Bone marrow (tissue), 2 donors: ENCODE data around the gene NTN1.

Experiments
- DNase-seq, 2 donors: peaks; one replicate each; lab custom pipeline; 2025; lab: John Stamatoyannopoulos, UW

Gene NTN1

DNA sequence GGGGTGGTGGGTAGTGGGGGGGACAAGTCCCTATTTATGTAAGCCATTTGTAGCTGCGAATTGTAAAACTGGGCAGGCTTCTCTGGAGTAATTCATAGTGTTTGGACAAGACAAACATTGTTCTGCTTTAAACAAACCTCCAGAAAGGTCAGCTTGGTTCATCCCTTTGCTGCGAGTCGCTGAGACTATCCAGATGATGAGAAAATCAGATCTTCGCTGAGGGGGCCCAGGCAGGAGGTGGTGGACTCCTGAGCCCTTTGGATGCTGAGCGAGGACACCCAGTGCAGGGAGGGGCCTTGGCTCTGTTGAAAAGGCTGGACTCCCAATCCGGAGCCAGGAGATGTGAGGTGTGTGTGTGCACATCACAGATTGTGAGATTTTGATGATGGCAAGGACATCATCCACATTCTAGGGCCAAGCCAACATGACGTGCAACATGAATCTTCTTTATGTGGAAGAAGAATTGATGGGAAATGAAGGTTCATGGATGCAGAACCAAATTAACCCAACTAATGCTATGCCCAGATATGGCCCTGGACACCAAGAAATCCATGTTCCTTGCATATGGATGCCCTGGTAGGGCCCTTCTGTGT, 15.0 kb upstream of the NTN1 start:
- no peak for DNase-seq

DNA sequence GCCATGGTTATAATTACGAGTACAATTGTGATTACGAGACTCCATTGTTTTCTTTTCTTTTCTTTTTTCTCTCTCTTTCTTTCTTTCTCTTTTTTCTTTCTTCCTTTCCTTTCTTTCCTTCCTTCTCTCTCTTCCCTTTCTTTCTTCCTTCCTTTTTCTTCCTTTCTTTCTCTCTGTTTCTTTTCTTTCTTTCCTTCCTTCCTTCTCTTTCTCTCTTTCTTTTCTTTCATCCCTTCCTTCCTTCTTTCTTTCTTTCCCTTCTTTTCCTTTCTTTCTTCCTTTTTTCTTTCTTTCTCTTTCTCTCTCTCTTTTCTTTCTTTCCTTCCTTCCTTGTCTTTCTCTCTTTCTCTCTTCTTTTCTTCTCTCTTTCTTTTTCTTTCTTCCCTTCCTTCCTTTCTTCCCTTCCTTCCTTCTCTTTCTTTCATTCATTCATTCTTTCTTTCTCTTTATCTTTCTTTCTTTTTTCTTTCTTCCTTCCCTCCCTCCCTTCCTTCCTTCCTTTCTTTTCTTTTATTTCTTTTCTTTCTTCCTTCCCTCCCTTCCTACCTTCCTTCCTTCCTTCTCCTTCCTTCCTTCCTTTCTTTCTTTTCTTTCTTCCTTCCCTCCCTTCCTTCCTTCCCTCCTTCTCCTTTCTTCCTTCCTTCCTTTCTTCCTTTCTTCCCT, 14.1 kb upstream of the NTN1 start:
- no peak for DNase-seq

- DNase-seq = no peak
These were observed 12.2 kb upstream of the NTN1 start for GRCh38 chr17:9009096-9009495.

- DNase-seq = no peak
These were observed 11.6 kb upstream of the NTN1 start for GRCh38 chr17:9009737-9010136.

- no peak for DNase-seq
These were observed 10.3 kb upstream of the NTN1 start for GRCh38 chr17:9011001-9011400.

DNA sequence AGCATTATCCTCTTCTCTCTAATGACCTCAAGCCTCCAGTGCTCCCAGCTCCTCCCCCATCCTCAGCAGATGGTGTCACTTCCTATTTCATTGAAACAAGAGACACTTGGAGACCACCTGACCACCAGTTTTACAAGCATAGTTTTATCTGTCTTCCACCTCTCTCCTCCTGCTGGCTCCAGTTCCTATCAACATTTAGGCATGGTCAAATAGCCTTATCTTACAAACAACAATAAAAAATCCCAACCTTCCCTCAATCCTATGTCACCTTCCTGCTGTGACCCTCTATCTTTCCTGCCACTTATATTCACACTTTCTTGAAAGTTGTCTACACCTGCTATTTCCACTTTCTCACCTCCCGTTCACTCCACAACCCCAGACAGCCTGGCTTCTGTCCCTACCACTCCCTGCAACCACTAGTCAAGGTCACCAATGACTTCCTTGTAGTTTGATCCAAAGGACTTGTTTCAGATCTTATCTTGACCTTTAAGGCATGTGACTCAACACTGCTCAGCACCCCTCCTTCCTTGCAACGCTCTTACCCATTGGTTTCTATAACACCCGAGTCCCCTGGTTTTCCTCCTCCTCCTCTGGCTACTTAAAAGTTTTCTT, 4.3 kb upstream of the NTN1 start:
- peak in 1 of 2 donors; percentile 68 for DNase-seq

DNA sequence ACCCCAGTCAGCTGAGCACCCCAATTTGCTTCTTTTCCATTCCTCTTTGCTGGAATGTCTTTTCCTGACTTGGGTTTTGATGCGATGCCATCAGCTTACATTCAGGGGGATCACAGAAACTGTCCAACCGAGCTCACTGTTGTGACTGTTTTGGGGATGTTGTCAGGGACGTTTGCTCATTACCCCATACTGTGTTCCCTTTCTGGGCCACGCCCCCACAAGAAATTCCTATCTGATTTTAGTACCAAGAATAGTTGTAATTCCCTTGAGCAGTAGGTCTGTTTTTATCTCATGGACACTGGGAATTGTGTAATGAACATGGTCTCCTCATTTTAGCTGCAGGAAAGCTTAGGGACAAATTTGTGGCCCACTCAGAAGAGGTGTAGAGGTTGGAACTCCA, 2.6 kb upstream of the NTN1 start:
- DNase-seq = no peak

- DNase-seq = no peak
These were observed 1.1 kb upstream of the NTN1 start for GRCh38 chr17:9020096-9020823.

- DNase-seq = no peak
These were observed 519 bp upstream of the NTN1 start for GRCh38 chr17:9020824-9021157.

DNA sequence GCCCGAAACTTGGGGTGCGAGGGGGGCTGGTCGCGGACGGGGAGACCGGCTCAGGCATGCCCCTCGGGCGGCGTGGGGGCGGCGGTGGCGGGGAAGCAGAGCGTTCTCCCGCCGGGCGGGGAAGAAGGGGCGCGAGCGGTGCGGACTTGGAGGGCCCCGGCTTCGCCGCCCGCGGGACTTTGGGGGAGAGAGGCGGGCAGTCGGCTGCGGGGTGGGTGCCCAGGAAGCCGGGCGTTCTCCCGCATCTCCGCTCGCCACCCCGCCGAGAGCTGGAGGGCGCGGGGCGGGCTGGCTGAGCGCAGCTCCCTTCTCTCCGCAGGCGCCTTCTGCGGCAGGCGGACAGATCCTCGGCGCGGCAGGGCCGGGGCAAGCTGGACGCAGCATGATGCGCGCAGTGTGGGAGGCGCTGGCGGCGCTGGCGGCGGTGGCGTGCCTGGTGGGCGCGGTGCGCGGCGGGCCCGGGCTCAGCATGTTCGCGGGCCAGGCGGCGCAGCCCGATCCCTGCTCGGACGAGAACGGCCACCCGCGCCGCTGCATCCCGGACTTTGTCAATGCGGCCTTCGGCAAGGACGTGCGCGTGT, 772 bp downstream of the NTN1 start:
- no peak for DNase-seq

- no peak for DNase-seq
These were observed 1.5 kb downstream of the NTN1 start for GRCh38 chr17:9022573-9023391.

GRCh38 chr17:9023392-9024218, 2.3 kb downstream of the NTN1 start:
- no peak for DNase-seq

- no peak for DNase-seq
These were observed 3.2 kb downstream of the NTN1 start for GRCh38 chr17:9024497-9024896.

DNA sequence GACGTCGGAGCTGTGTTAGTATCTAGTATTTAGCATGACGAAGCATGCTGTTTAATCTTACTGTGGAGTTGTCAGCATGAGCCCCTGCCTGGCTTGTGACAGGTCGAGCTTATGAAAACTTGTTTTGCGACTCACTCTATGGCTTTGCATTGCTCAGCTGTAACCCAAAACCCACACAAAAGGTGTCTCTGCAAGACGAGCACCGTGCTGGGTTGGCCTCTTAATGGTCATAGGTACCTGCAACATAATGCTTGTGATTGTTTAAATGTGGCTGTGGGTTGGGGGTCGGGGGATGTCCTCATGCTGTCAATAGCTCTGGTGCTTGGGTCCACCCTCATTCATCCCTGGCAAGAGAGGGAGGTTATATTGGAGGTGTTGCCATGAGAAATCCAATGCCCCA, 5.4 kb downstream of the NTN1 start:
- DNase-seq = no peak

- DNase-seq = no peak
These were observed 7.1 kb downstream of the NTN1 start for GRCh38 chr17:9028202-9028987.

DNA sequence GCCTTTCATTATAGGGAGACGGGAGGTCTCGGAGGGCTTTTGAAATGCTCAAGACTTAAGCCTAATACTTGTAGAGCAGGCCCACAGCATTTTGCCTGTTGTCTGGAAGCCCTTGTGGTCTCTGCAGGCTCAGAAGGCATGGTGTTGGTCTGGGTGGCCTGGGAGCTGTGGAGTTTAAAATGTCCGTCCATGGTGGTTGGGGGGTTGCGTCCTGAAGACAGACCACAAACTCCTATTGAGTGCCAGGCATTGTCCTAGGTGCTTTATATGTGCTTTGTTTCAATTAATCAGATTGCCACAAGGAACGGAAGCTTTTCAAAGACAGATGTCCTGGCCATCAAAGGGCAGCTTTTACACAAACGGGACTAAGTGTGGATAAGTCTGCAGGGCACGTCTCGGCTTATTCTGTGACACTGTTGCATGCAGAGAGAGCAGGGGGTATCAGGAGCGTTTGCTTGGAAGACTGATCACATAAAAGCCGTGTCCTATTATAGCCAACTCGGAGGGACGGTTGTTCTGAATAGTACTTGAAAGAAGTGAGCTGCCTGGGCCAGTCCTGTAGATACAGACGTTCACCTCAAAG, 7.8 kb downstream of the NTN1 start:
- DNase-seq = no peak

- DNase-seq = no peak
These were observed 10.8 kb downstream of the NTN1 start for GRCh38 chr17:9032151-9032550.

DNA sequence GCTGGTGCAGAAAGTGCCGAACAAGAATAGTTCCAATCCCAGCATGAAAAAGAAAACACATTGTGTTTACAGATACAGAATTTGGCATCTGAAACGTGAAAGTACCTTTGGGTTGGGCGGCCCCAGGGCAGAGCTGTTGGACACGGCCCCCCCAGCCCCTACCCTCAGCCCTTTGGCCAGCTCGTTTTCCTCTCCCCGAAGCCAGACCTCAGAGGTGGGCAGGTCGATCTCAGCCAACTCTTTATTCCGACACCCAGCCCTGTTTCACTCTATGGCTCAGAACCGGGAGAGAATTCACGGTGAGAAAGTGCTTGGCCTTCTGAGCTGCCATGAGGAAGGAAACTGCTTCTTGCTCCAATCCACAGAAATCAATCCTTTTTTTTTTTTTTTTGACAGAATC, 11.3 kb downstream of the NTN1 start:
- DNase-seq = no peak

DNA sequence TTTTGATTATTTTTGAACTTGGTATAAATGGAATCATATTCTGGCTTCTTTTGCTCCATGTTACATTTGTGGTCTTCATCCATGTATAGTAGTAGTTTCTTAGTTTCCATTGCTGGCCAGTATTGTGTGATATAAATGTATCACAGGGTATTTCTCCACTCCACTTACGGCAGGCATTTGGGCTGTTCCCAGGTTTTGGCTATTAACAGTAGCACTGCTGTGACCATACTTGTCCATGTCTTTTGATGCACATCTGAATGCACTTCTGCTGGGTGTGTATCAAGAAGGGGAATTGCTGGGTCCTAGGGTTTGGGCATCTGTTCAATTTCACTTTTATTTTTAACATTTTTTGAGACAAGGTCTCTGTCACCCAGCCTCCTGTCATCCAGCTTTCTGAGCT, 13.9 kb downstream of the NTN1 start:
- no peak for DNase-seq

DNA sequence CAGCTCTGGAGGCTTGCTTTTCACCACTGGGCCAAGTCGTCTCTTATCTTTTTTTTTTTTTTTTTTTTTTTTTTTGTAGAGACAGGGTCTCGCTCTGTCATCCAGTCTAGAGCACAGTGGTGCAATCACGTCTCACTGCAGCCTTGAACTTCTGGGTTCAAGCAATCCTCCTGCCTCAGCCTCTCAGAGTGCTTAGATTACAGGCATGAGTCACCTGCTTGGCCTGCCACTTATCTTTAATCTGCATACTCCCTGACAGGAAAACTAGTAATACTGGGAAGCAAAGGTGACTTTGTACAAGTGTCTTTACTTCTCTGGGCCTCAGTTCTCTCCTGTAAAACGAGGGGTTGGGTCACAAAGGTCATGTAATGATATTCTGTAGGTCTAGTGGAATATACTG, 15.0 kb downstream of the NTN1 start:
- no peak for DNase-seq
